ENCODE data around the gene KNL1.

The KNL1 gene

GRCh38 chr15:40593588-40594428 lies at the start of gene KNL1:
TSS of gene KNL1 (plus strand) at chr15:40594249. CDS start at chr15:40602932, 8,683 bp downstream.
- peaks cover 24% of the 10 kb centered on the region for H3K4me1 Mint-ChIP-seq
- H3K27me3 Mint-ChIP-seq: peaks cover 7% of the 10 kb centered on the region
- no peaks in the 10 kb centered on the region for H3K9me3 Mint-ChIP-seq
- peaks cover 2% of the 10 kb centered on the region for H3K36me3 Mint-ChIP-seq
- peak within 1 kb of the TSS; percentile 95 for H3K4me3 Mint-ChIP-seq
- peak within 1 kb of the TSS; percentile 99 for H3K27ac Mint-ChIP-seq

GRCh38 chr15:40545457-40545856 lies 48.6 kb upstream of the KNL1 start:
- peaks cover 14% of the 10 kb centered on the region for H3K36me3 Mint-ChIP-seq
- no peak overlapping the region for H3K4me3 Mint-ChIP-seq
- H3K4me1 Mint-ChIP-seq: no peaks in the 10 kb centered on the region
- H3K27me3 Mint-ChIP-seq: no peaks in the 10 kb centered on the region
- H3K27ac Mint-ChIP-seq: no peak overlapping the region
- H3K9me3 Mint-ChIP-seq: no peaks in the 10 kb centered on the region

GRCh38 chr15:40548610-40549009 lies 45.4 kb upstream of the KNL1 start:
- no peak overlapping the region for H3K27ac Mint-ChIP-seq
- H3K27me3 Mint-ChIP-seq: no peaks in the 10 kb centered on the region
- H3K9me3 Mint-ChIP-seq: no peaks in the 10 kb centered on the region
- peaks cover 18% of the 10 kb centered on the region for H3K36me3 Mint-ChIP-seq
- H3K4me3 Mint-ChIP-seq: no peak overlapping the region
- H3K4me1 Mint-ChIP-seq: no peaks in the 10 kb centered on the region

- Mint-ChIP-seq H3K4me1 (no peaks in the 10 kb centered on the region), H3K27ac (no peak overlapping the region), H3K4me3 (no peak overlapping the region), H3K9me3 (no peaks in the 10 kb centered on the region), H3K36me3 (peaks cover 18% of the 10 kb centered on the region), H3K27me3 (no peaks in the 10 kb centered on the region)
Observed at GRCh38 chr15:40549894-40550293, 44.2 kb upstream of the KNL1 start.

- no peak overlapping the region for H3K27ac Mint-ChIP-seq
- no peaks in the 10 kb centered on the region for H3K9me3 Mint-ChIP-seq
- H3K4me3 Mint-ChIP-seq: no peak overlapping the region
- peaks cover 20% of the 10 kb centered on the region for H3K36me3 Mint-ChIP-seq
- no peaks in the 10 kb centered on the region for H3K4me1 Mint-ChIP-seq
- H3K27me3 Mint-ChIP-seq: no peaks in the 10 kb centered on the region
Observed at GRCh38 chr15:40550341-40551037, 43.6 kb upstream of the KNL1 start.

- H3K36me3 Mint-ChIP-seq: peaks cover 13% of the 10 kb centered on the region
- H3K9me3 Mint-ChIP-seq: no peaks in the 10 kb centered on the region
- H3K27me3 Mint-ChIP-seq: no peaks in the 10 kb centered on the region
- no peak overlapping the region for H3K27ac Mint-ChIP-seq
- no peak overlapping the region for H3K4me3 Mint-ChIP-seq
- H3K4me1 Mint-ChIP-seq: peaks cover 13% of the 10 kb centered on the region
Observed at GRCh38 chr15:40554161-40554525, 39.9 kb upstream of the KNL1 start.

- no peaks in the 10 kb centered on the region for H3K27me3 Mint-ChIP-seq
- no peak overlapping the region for H3K4me3 Mint-ChIP-seq
- H3K4me1 Mint-ChIP-seq: peaks cover 29% of the 10 kb centered on the region
- peaks cover 7% of the 10 kb centered on the region for H3K36me3 Mint-ChIP-seq
- H3K27ac Mint-ChIP-seq: no peak overlapping the region
- no peaks in the 10 kb centered on the region for H3K9me3 Mint-ChIP-seq
Observed at GRCh38 chr15:40555876-40556275, 38.2 kb upstream of the KNL1 start.

- Mint-ChIP-seq H3K27me3 (no peaks in the 10 kb centered on the region), H3K4me3 (no peak overlapping the region), H3K4me1 (peaks cover 56% of the 10 kb centered on the region), H3K36me3 (peaks cover 11% of the 10 kb centered on the region), H3K27ac (peak overlapping the region; percentile 47), H3K9me3 (no peaks in the 10 kb centered on the region)
Observed at GRCh38 chr15:40558952-40559742, 34.9 kb upstream of the KNL1 start.

- H3K4me3 Mint-ChIP-seq: peak overlapping the region; percentile 54
Observed at GRCh38 chr15:40562691-40563090, 31.4 kb upstream of the KNL1 start.

GRCh38 chr15:40563426-40563825 lies 30.6 kb upstream of the KNL1 start:
- Mint-ChIP-seq H3K27me3 (no peaks in the 10 kb centered on the region), H3K4me3 (peak overlapping the region; percentile 58), H3K27ac (no peak overlapping the region), H3K9me3 (no peaks in the 10 kb centered on the region), H3K36me3 (peaks cover 6% of the 10 kb centered on the region), H3K4me1 (peaks cover 66% of the 10 kb centered on the region)

More at GRCh38 chr15:40562691-40563090, 31.4 kb upstream of the KNL1 start:
- H3K27me3 Mint-ChIP-seq: no peaks in the 10 kb centered on the region
- no peak overlapping the region for H3K27ac Mint-ChIP-seq
- H3K4me1 Mint-ChIP-seq: peaks cover 67% of the 10 kb centered on the region
- H3K36me3 Mint-ChIP-seq: peaks cover 6% of the 10 kb centered on the region
- no peaks in the 10 kb centered on the region for H3K9me3 Mint-ChIP-seq

GRCh38 chr15:40564591-40565332 lies 29.3 kb upstream of the KNL1 start, which contains the start of gene CCDC32:
TSS of gene CCDC32 (minus strand) at chr15:40565042. CDS start at chr15:40563015, 2,027 bp downstream.
- Mint-ChIP-seq H3K9me3 (no peaks in the 10 kb centered on the region), H3K4me1 (peaks cover 61% of the 10 kb centered on the region), H3K27me3 (no peaks in the 10 kb centered on the region), H3K27ac (peak within 1 kb of the TSS; percentile 85), H3K36me3 (peaks cover 6% of the 10 kb centered on the region), H3K4me3 (peak within 1 kb of the TSS; percentile 91)

GRCh38 chr15:40565333-40566238 lies 28.5 kb upstream of the KNL1 start:
- Mint-ChIP-seq H3K27me3 (no peaks in the 10 kb centered on the region), H3K9me3 (no peaks in the 10 kb centered on the region), H3K27ac (peak overlapping the region; percentile 85), H3K36me3 (peaks cover 4% of the 10 kb centered on the region), H3K4me1 (peaks cover 59% of the 10 kb centered on the region), H3K4me3 (peak overlapping the region; percentile 91)

GRCh38 chr15:40567111-40567510 lies 26.9 kb upstream of the KNL1 start:
- Mint-ChIP-seq H3K27ac (no peak overlapping the region), H3K36me3 (no peaks in the 10 kb centered on the region), H3K9me3 (no peaks in the 10 kb centered on the region), H3K27me3 (no peaks in the 10 kb centered on the region), H3K4me1 (peaks cover 56% of the 10 kb centered on the region), H3K4me3 (peak overlapping the region; percentile 30)

Data from activated naive CD4-positive, alpha-beta T cell treated with anti-CD3 and anti-CD28 coated beads, Interleukin-2, amount 50 U/mL, for 24 hours (primary cell).